Measurements from ENCODE around the gene SCAP.

SCAP gene

GRCh38 chr3:47414161-47414564 is 61.6 kb downstream of the SCAP start:
- DNase-seq (ENCODE audit: low spot score): no peak

GRCh38 chr3:47413751-47414150 is 62.0 kb downstream of the SCAP start:
- no peak for DNase-seq (ENCODE audit: low spot score)

- no peak for DNase-seq (ENCODE audit: low spot score)
Measured at GRCh38 chr3:47412842-47413520, 62.8 kb downstream of the SCAP start.

GRCh38 chr3:47412453-47412756 is 63.3 kb downstream of the SCAP start:
- DNase-seq (ENCODE audit: low spot score): no peak

- DNase-seq (ENCODE audit: low spot score): no peak
Measured at GRCh38 chr3:47411696-47412452, 63.9 kb downstream of the SCAP start.

- DNase-seq (ENCODE audit: low spot score): no peak
Measured at GRCh38 chr3:47410801-47411646, 64.7 kb downstream of the SCAP start.

GRCh38 chr3:47410417-47410720 is 65.4 kb downstream of the SCAP start:
- DNase-seq (ENCODE audit: low spot score): no peak

- no peak for DNase-seq (ENCODE audit: low spot score)
Measured at GRCh38 chr3:47409688-47410416, 65.9 kb downstream of the SCAP start.

- DNase-seq (ENCODE audit: low spot score): no peak
Measured at GRCh38 chr3:47409284-47409683, 66.5 kb downstream of the SCAP start.

GRCh38 chr3:47408839-47409229 is 66.9 kb downstream of the SCAP start:
- no peak for DNase-seq (ENCODE audit: low spot score)

GRCh38 chr3:47407896-47408838 is 67.6 kb downstream of the SCAP start:
- DNase-seq (ENCODE audit: low spot score): no peak

- no peak for DNase-seq (ENCODE audit: low spot score)
Measured at GRCh38 chr3:47407237-47407636, 68.5 kb downstream of the SCAP start.

GRCh38 chr3:47406762-47407149 is 69.0 kb downstream of the SCAP start:
- DNase-seq (ENCODE audit: low spot score): no peak

GRCh38 chr3:47405820-47406761 is 69.7 kb downstream of the SCAP start:
- DNase-seq (ENCODE audit: low spot score): no peak

GRCh38 chr3:47404955-47405790 is 70.6 kb downstream of the SCAP start:
- no peak for DNase-seq (ENCODE audit: low spot score)

GRCh38 chr3:47404431-47404876 is 71.3 kb downstream of the SCAP start:
- no peak for DNase-seq (ENCODE audit: low spot score)

- DNase-seq (ENCODE audit: low spot score): no peak
Measured at GRCh38 chr3:47399531-47400270, 76.0 kb downstream of the SCAP start.

- no peak for DNase-seq (ENCODE audit: low spot score)
Measured at GRCh38 chr3:47399016-47399415, 76.7 kb downstream of the SCAP start.

GRCh38 chr3:47398228-47398627 is 77.5 kb downstream of the SCAP start:
- DNase-seq (ENCODE audit: low spot score): no peak

Measured in kidney capillary endothelial cell (primary cell).